HUDEP-2 (cell line): Measurements from ENCODE around the gene NAV3.
"Not testable (repeated sequence)": the region's sequence is repeated elsewhere in the genome, so short reads cannot be mapped to it uniquely, and the experiment has no call there.

ENCODE experiments used
- DNase-seq, 76 experiments: peaks; one replicate each; lab custom pipeline; 2025; ENCODE audit not compliant: unreplicated experiment in 76 of 76; lab: John Stamatoyannopoulos, UW

Gene NAV3

DNA sequence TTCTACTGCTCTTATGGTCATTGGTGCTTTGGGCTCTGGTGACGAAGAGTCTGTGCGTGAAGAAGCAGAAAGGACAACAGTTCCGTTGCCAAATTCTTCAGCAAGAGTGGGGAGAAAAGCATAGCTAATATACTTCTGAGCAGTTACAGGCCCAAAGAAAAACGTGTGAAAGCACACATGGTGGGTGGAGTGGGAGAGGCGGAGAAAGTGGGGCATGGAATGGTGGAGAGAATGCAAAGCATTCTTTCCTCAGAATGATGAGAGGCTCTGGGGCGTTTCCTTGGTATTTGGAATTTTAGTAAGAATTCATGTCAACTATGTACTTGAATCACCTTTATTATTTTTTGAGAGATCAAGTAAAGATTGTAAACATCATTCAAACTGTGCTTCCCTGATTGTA is 396.1 kb downstream of the NAV3 start:
- DNase-seq = no peak

GRCh38 chr12:78229591-78230101 is 399.0 kb downstream of the NAV3 start:
- DNase-seq = peak in 36 of 76 experiments; percentile 1 to 47 (median 13)

- DNase-seq = no peak
These were observed 402.1 kb downstream of the NAV3 start for GRCh38 chr12:78232756-78233155.

DNA sequence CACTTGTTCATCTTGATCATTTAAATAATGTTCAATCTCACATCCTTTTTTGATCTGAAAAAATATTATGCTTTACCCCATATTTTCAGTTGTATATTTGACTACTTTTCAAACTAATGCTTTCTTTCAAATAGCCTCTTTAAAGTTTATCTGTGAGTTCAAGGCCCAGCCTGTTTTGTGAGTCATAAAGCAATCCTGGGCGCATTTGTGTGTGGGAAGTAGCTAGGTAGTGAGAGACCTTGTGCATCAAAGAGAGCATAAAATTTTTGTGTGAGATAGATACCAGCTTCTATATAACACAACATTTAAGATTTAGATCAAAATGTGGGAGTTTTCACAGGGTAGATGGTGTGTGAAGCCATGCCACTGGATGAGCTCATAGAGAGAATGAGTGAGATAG is 405.6 kb downstream of the NAV3 start:
- no peak for DNase-seq

DNA sequence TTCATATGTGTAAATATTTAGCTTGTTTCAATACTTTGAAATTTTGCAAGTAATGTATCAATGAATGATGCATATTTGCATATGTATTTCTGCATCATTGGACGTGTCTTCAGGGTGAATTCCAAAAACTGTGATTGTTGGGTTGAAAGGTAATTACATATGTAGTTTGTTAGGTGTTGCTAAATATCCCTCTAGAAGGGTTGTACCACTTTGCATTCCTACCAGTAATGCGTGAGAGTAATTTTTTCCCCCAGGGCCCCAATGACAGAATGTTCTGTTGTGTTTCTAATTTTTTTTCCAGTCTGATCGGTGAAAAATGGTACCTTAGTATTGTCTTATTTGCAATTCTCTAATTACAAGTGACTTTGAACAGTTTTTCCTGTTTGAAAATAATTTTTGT is 408.9 kb downstream of the NAV3 start:
- DNase-seq = no peak

DNA sequence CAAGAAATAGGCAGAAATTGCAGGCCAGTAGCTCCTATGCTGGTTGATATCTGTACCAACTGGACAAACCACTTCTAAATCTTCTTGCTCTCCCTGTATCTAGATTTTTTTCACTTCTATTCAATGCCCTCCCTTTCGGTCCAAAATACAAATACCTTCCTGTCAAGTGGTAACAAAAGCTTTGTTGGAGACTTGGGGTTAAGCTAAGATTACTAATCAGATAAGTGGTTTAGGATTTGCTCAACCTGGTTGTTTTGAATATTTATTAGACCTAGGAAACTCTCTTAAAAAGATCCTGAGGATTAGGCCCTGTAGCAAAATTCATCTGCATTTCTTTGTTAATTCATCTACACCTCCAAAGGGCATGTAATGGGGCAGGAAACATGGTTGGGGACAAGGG is 410.1 kb downstream of the NAV3 start:
- no peak for DNase-seq

DNA sequence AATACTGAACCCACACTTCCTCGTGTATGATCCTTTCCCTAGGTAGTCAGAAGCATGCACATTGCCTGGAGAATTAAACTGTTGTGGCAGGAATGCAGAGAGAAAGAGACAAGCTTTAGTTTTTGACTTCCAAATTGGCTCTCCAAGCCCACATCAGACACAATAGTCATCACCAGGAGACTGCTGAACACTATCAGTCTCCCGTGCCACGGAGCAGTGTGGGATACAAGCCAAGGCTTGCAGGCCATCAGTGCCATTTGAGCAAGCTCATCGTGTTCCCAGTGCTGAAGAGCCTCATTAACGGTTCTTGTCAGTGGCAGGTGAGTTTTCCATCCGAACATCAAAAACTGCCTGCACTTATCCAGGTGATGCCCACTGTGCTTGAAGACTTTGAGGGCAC is 410.8 kb downstream of the NAV3 start:
- peak in 1 of 76 experiments; percentile 1 for DNase-seq

GRCh38 chr12:78244916-78245507 is 414.3 kb downstream of the NAV3 start:
- DNase-seq = no peak

DNA sequence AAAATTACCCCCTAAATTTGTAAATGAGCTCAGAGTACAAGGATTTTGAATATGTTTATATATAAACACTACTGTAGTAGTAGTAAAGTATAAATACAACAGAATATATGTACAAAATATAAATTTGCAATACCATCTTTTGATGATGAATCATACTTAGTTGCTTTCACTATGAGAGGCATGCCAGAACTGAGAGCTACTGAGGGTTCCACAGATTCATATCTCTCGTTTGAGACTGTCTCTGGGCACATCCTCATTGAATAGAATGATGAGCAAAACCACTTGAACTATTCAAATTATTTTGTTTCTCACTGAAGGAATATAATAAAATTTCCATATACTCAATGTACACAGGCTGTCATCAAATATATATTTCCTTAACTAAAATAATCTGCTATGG is 417.6 kb downstream of the NAV3 start:
- no peak for DNase-seq

DNA sequence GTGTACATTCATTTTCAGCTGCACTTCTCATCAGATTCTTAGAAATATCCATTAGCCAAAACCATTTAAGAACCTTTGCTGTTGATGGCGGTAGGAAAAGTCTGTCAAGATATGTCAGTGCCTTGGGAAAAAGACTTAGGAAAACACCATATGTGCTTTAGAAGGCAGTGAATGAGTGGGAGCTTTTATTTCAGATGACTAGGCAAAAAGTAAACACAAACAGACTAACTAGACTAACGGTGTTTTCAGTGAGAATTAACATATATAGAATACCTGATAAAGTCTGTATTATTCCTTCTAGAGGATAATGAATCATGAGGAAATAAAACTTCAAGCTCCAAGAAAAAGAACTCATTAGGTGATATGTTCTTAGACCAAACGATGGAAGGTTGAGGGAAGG is 418.9 kb downstream of the NAV3 start:
- no peak for DNase-seq

GRCh38 chr12:78257662-78258061 is 427.0 kb downstream of the NAV3 start:
- not testable (repeated sequence) for DNase-seq

- no peak for DNase-seq
These were observed 430.3 kb downstream of the NAV3 start for GRCh38 chr12:78260976-78261375.

- no peak for DNase-seq
These were observed 431.2 kb downstream of the NAV3 start for GRCh38 chr12:78261901-78262300.
